Gastrocnemius medialis (tissue), 4 donors: Measurements from ENCODE around the gene AGRP. TPM values are rescaled to one million over a fixed set of nuclear protein-coding genes. Genes with fewer than 3 reads are reported as not detected.

Experiments
- ATAC-seq, 2 donors: fragments of 150-250 bp; one replicate each; pipeline ENCODE4 v1.9.1; 2016
- DNase-seq, 2 donors: peaks; one replicate each; pipeline ENCODE4 v3.0.0-alpha.2; 2019
- H3K27ac ChIP-seq, 4 donors: fragments of 200-600 bp; sonication (generic); 1 replicate in 1 of 4; 2 replicates in 3 of 4; pipeline ENCODE4 v1.5.1; 2016 to 2018; ENCODE audit warnings: mild to moderate bottlenecking in 2 of 4, moderate library complexity in 1 of 4
- H3K27me3 ChIP-seq, 3 donors: fragments of 200-600 bp; sonication (generic) in 2 of 3; 1 replicate in 1 of 3; 2 replicates in 2 of 3; pipeline versions ENCODE4 v1.5.1 to v1.6.0; 2016 to 2019; ENCODE audit warnings: mild to moderate bottlenecking in 1 of 3, moderate library complexity in 1 of 3
- H3K36me3 ChIP-seq, 2 donors: fragments of 200-600 bp; sonication (generic) in 1 of 2; one replicate each; pipeline ENCODE4 v1.5.1; 2017 to 2018
- H3K4me1 ChIP-seq, 2 donors: fragments of 200-600 bp; sonication (generic) in 1 of 2; one replicate each; pipeline ENCODE4 v1.5.1; 2016 to 2017; ENCODE audit warnings: mild to moderate bottlenecking in 2 of 2
- H3K4me3 ChIP-seq, 4 donors: fragments of 200-600 bp; sonication (generic) in 3 of 4; 1 replicate in 1 of 4; 2 replicates in 3 of 4; pipeline ENCODE4 v1.5.1; 2016 to 2019; ENCODE audit warnings: mild to moderate bottlenecking in 2 of 4
- H3K9me3 ChIP-seq, 3 donors: fragments of 200-600 bp; sonication (generic) in 2 of 3; 1 replicate in 1 of 3; 2 replicates in 2 of 3; pipeline ENCODE4 v1.5.1; 2016 to 2019
- POLR2A ChIP-seq, 2 donors: fragments of 450-650 bp; IDR thresholded peaks; one replicate each; pipeline ENCODE4 v1.6.1; 2017; ENCODE audit warnings: antibody characterized with exemption in 2 of 2, mild to moderate bottlenecking in 2 of 2, moderate library complexity in 2 of 2
- in situ Hi-C, 4 donors: fragments of 200-750 bp; cut with MboI; loops; one replicate each; pipeline versions ENCODE4 v1.15.0 to v1.8.0; 2017; ENCODE audit warnings: low sequenced_read_pairs in 4 of 4
- intact Hi-C: fragments of 100-400 bp; cut with DNase I; formaldehyde crosslinking; loops from one replicate; pipeline ENCODE4 v1.15.1; 2023; ENCODE audit warnings: low total_unique reads
- total RNA-seq, 4 donors: library from RNA; depleted of rRNA; stranded (reverse); fragments of >200 nt; gene quantifications; one replicate each; pipeline versions ENCODE4 v1.1.0 to v1.2.3, GENCODE V29; 2016
- TF ChIP-seq, protein P1 (sequence below), 5 experiments: fragments of 450-650 bp in 3 of 5; fragments of 200-600 bp in 2 of 5; sonication (generic) in 2 of 5; IDR thresholded peaks in 4 of 5; conservative IDR thresholded peaks in 1 of 5; 1 replicate in 4 of 5; 2 replicates in 1 of 5; pipeline ENCODE4 v1.5.1; 2016 to 2019; ENCODE audit warnings: antibody characterized with exemption in 5 of 5, mild to moderate bottlenecking in 3 of 5, moderate library complexity in 3 of 5

The AGRP gene
- total RNA-seq, 4 donors from 2014 or later, result not detected

DNA sequence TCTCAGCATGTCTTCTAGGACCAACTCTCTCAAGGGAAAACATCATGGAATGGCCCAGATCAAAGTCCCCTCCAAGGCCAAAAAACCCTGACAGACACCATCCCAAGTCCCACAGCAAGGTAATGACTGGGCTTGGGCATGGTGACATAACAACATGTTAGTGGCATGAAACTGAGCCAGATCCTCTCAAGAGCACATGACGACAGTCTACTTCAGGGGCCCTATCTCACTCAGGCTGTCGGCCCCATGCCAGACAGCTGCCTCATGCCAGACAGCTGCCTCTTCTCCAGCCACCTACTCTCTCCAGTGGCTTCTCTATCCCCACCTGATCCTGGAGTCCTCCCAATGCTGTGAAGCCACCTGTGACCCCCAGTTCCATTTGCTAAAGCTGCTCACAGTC lies 34.0 kb downstream of the AGRP start:
- ATAC-seq (peak; percentile 53 to 55), DNase-seq (peak in 1 of 2 donors; percentile 78)
- Histone ChIP-seq H3K27me3 (no peaks in the 10 kb centered on the region), H3K4me1 (peaks cover 83 to 94% of the 10 kb centered on the region in 2 donors), H3K9me3 (no peaks in the 10 kb centered on the region), H3K4me3 (no peak overlapping the region), H3K36me3 (peaks cover 0 to 3% of the 10 kb centered on the region in 2 donors), H3K27ac (peak overlapping the region; percentile 64 to 82 (median 74))
- TF ChIP-seq, protein P1, sequence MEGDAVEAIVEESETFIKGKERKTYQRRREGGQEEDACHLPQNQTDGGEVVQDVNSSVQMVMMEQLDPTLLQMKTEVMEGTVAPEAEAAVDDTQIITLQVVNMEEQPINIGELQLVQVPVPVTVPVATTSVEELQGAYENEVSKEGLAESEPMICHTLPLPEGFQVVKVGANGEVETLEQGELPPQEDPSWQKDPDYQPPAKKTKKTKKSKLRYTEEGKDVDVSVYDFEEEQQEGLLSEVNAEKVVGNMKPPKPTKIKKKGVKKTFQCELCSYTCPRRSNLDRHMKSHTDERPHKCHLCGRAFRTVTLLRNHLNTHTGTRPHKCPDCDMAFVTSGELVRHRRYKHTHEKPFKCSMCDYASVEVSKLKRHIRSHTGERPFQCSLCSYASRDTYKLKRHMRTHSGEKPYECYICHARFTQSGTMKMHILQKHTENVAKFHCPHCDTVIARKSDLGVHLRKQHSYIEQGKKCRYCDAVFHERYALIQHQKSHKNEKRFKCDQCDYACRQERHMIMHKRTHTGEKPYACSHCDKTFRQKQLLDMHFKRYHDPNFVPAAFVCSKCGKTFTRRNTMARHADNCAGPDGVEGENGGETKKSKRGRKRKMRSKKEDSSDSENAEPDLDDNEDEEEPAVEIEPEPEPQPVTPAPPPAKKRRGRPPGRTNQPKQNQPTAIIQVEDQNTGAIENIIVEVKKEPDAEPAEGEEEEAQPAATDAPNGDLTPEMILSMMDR (IDR thresholded peaks at IDR 0.05 in 4 of 5, conservative IDR thresholded peaks at IDR 0.05 in 1 of 5), result no peak
- TF ChIP-seq POLR2A (IDR thresholded peaks at IDR 0.05), result no peak
- in situ Hi-C loops (no loop called here), intact Hi-C loops (no loop called here)

DNA sequence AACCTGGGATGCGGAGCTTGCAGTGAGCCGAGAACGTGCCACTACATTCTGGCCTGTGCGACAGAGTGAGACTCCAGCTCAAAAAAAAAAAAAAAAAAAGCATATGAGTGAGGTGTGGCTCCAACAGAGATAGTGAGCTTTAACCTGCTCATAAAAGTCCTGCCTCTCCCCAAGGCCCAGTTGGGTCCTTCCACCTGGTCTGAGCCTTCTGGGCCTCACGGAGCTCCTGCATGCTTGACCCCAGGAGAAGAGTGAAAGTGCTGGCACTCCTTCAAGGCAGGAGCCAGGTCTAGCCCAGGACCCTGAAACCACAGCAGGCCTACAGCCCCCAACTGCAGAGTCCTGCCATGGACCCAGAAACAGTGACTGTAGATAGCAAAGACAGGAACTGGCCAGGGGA lies 34.8 kb downstream of the AGRP start:
- DNase-seq (no peak), ATAC-seq (no peak)
- no peaks in the 10 kb centered on the region for H3K27me3 ChIP-seq
- intact Hi-C loops (no loop called here), in situ Hi-C loops (no loop called here)
- peak overlapping the region; percentile 64 to 82 (median 74) for H3K27ac ChIP-seq
- peaks cover 0 to 3% of the 10 kb centered on the region in 2 donors for H3K36me3 ChIP-seq
- no peak overlapping the region for H3K4me3 ChIP-seq
- H3K9me3 ChIP-seq, result no peaks in the 10 kb centered on the region
- H3K4me1 ChIP-seq, result peaks cover 90 to 100% of the 10 kb centered on the region in 2 donors
- TF ChIP-seq, protein P1 (IDR thresholded peaks at IDR 0.05 in 4 of 5, conservative IDR thresholded peaks at IDR 0.05 in 1 of 5), result no peak
- no peak for TF ChIP-seq POLR2A (IDR thresholded peaks at IDR 0.05)

DNA sequence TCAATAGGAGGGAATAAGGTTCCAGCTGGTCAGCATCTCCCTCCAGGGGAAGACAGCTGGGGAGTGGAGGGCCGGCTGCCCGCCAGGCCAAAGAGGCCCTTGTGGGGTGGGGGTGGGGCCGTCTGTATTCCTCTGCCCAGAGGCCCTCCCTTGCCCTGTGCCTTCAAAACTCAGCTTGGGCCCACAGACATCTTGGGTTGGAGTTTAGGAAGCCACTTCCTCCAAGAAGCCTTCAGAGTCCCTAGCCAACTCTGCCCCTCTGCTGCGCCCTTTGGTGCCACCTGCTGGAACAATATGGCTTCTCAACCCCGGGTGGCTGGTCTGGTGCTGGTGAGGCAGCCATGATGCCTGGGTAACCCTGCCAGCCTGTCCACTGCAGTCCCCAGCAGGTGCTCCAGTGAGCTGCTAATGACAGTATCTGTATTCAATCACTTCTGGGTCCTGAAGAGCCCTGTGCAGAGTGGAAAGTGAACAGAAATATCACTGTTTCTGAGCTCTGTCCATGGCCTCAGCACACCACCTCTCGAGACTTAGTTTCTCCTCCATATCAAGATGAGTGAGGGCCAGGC lies 35.8 kb downstream of the AGRP start:
- no peak overlapping the region for H3K27ac ChIP-seq
- DNase-seq, result peak in 1 of 2 donors; percentile 44
- H3K4me1 ChIP-seq, result peaks cover 95 to 100% of the 10 kb centered on the region in 2 donors
- TF ChIP-seq, protein P1 (IDR thresholded peaks at IDR 0.05 in 4 of 5, conservative IDR thresholded peaks at IDR 0.05 in 1 of 5), result peak in 3 of 5 experiments; percentile 36 to 54 (median 48)
- no peak for TF ChIP-seq POLR2A (IDR thresholded peaks at IDR 0.05)
- no peak for ATAC-seq
- H3K27me3 ChIP-seq, result no peaks in the 10 kb centered on the region
- in situ Hi-C loops (no loop called here), intact Hi-C loops (no loop called here)
- no peaks in the 10 kb centered on the region for H3K9me3 ChIP-seq
- no peak overlapping the region for H3K4me3 ChIP-seq
- peaks cover 0 to 3% of the 10 kb centered on the region in 2 donors for H3K36me3 ChIP-seq

DNA sequence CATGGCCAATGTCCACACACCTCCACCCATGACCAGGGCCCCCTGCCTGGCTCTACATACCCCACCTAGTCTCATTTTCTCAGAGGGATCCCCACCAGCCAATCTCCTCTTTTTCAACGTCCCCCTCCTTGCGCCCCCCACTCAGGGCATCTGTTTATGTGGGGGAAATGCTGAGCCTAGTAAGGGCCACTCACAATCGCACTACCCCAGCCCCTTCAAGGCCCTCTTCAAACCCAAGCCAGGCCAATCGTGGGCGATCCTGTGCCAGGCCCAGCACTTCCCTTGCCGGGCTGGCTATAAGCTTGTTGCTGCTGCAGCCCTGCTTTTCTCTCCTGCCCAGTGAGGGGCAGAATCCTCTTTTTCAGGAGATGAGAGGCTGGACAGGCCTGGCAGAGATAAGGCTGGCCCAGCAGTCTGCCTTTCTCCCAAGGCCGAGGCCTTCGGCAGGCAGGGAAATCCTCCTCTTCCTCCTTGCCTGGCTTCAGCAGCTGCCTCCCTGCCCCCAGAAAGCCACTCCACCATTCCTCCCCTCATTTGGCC lies 36.3 kb downstream of the AGRP start:
- in situ Hi-C loops, result no loop called here
- no peak for ATAC-seq
- Histone ChIP-seq H3K27me3 (no peaks in the 10 kb centered on the region), H3K27ac (no peak overlapping the region), H3K9me3 (no peaks in the 10 kb centered on the region), H3K36me3 (peaks cover 0 to 3% of the 10 kb centered on the region in 2 donors), H3K4me1 (peaks cover 95 to 100% of the 10 kb centered on the region in 2 donors), H3K4me3 (no peak overlapping the region)
- intact Hi-C loops, result no loop called here
- TF ChIP-seq POLR2A (IDR thresholded peaks at IDR 0.05), result no peak
- TF ChIP-seq, protein P1 (IDR thresholded peaks at IDR 0.05 in 4 of 5, conservative IDR thresholded peaks at IDR 0.05 in 1 of 5), result no peak
- no peak for DNase-seq
